ENCODE data around the gene EFCAB9.
A peak's percentile ranks its signal among the peaks of the same experiment; 100 is the strongest.
"Not testable (repeated sequence)": the region's sequence is repeated elsewhere in the genome, so short reads cannot be mapped to it uniquely, and the experiment has no call there.

Gene EFCAB9

GRCh38 chr5:172188893-172189692 lies 4.9 kb upstream of the EFCAB9 start:
- DNase-seq: no peak

- no peak for DNase-seq
Observed at GRCh38 chr5:172189693-172190296, 4.2 kb upstream of the EFCAB9 start.

- no peak for DNase-seq
Observed at GRCh38 chr5:172194985-172195774, 1.2 kb downstream of the EFCAB9 start.

- DNase-seq: not testable (repeated sequence)
Observed at GRCh38 chr5:172197775-172198174, 3.8 kb downstream of the EFCAB9 start.

GRCh38 chr5:172199446-172199845 lies 5.5 kb downstream of the EFCAB9 start:
- DNase-seq: no peak

- DNase-seq: no peak
Observed at GRCh38 chr5:172200476-172200875, 6.5 kb downstream of the EFCAB9 start.

- not testable (repeated sequence) for DNase-seq
Observed at GRCh38 chr5:172205984-172206383, 12.0 kb downstream of the EFCAB9 start.

- no peak for DNase-seq
Observed at GRCh38 chr5:172207511-172207910, 13.5 kb downstream of the EFCAB9 start.

- DNase-seq: no peak
Observed at GRCh38 chr5:172209714-172210113, 15.7 kb downstream of the EFCAB9 start.

GRCh38 chr5:172211676-172212075 lies 17.7 kb downstream of the EFCAB9 start:
- DNase-seq: no peak

GRCh38 chr5:172213126-172213525 lies 19.2 kb downstream of the EFCAB9 start:
- no peak for DNase-seq

GRCh38 chr5:172216345-172216744 lies 22.4 kb downstream of the EFCAB9 start:
- no peak for DNase-seq

GRCh38 chr5:172219296-172219695 lies 25.3 kb downstream of the EFCAB9 start:
- no peak for DNase-seq

GRCh38 chr5:172223901-172224873 lies 30.2 kb downstream of the EFCAB9 start:
- DNase-seq: no peak

- DNase-seq: peak; percentile 14
Observed at GRCh38 chr5:172224996-172225395, 31.0 kb downstream of the EFCAB9 start.

- DNase-seq: no peak
Observed at GRCh38 chr5:172229904-172230303, 35.9 kb downstream of the EFCAB9 start.

- DNase-seq: no peak
Observed at GRCh38 chr5:172234031-172234430, 40.1 kb downstream of the EFCAB9 start.

- peak; percentile 48 for DNase-seq
Observed at GRCh38 chr5:172235132-172235780, 41.3 kb downstream of the EFCAB9 start.

- peak; percentile 23 for DNase-seq
Observed at GRCh38 chr5:172235827-172236736, 42.1 kb downstream of the EFCAB9 start.

GRCh38 chr5:172238334-172238733 lies 44.4 kb downstream of the EFCAB9 start:
- DNase-seq: no peak

- no peak for DNase-seq
Observed at GRCh38 chr5:172243302-172243701, 49.3 kb downstream of the EFCAB9 start.

Data from DMS53 (cell line).